K562 (cell line): Measurements from ENCODE around the gene RBPJL. TPM values are rescaled to one million over a fixed set of nuclear protein-coding genes. Genes with fewer than 3 reads are reported as not detected.

Experiments
- DPF2 ChIP-seq: fragments of 450-650 bp; IDR thresholded peaks from 2 replicates; pipeline ENCODE4 v1.6.1; 2016
- E2F8 ChIP-seq: fragments of 450-650 bp; IDR thresholded peaks from 2 replicates; pipeline ENCODE4 v1.7.1; 2018; ENCODE audit warnings: mild to moderate bottlenecking, low read depth; ENCODE audit not compliant: partially characterized antibody
- ESRRB ChIP-seq: fragments of 250-450 bp; sonication (Bioruptor Pico); IDR thresholded peaks from 2 replicates; pipeline ENCODE4 v1.5.0; 2020; ENCODE audit warnings: mild to moderate bottlenecking, moderate library complexity, borderline replicate concordance
- MLX ChIP-seq, 2 experiments: fragments of 450-650 bp in 1 of 2; sonication (generic) in 1 of 2; formaldehyde crosslinking; conservative IDR thresholded peaks; 2 replicates each; pipeline versions ENCODE4 v1.4.0 to v1.8.1; 2020 to 2022; ENCODE audit warnings: mild to moderate bottlenecking in 1 of 2, missing genetic modification reagents in 1 of 2
- NELFE ChIP-seq: IDR thresholded peaks from 2 replicates; pipeline ENCODE4 v1.6.1; 2011; ENCODE audit warnings: mild to moderate bottlenecking; ENCODE audit not compliant: insufficient read depth, insufficient read length
- OTX1 ChIP-seq: fragments of 450-650 bp; formaldehyde crosslinking; IDR thresholded peaks from 2 replicates; pipeline ENCODE4 v1.4.0; 2022; ENCODE audit warnings: mild to moderate bottlenecking
- POLR2AphosphoS5 ChIP-seq: IDR thresholded peaks from 2 replicates; pipeline ENCODE4 v1.6.1; 2011; ENCODE audit warnings: mild to moderate bottlenecking, low read depth, low read length, moderate library complexity; ENCODE audit not compliant: control insufficient read depth, insufficient read depth
- POLR2G ChIP-seq: fragments of 200-400 bp; formaldehyde crosslinking; IDR thresholded peaks from 2 replicates; pipeline ENCODE4 v1.6.1; 2017; ENCODE audit warnings: low read depth, mild to moderate bottlenecking, antibody characterized with exemption, low read length, moderate library complexity
- RBFOX2 ChIP-seq: fragments of 200-400 bp; formaldehyde crosslinking; IDR thresholded peaks from 2 replicates; pipeline ENCODE4 v1.6.1; 2017; ENCODE audit warnings: low read depth, mild to moderate bottlenecking, low read length, moderate library complexity
- STAT6 ChIP-seq: sonication (generic); formaldehyde crosslinking; IDR thresholded peaks from 2 replicates; pipeline ENCODE4 v1.8.1; 2023; ENCODE audit warnings: mild to moderate bottlenecking, missing genetic modification reagents
- ZKSCAN3 ChIP-seq: fragments of 250-450 bp; sonication (Bioruptor Pico); IDR thresholded peaks from 2 replicates; pipeline ENCODE4 v1.4.0; 2020
- ZNF444 ChIP-seq: fragments of 250-450 bp; sonication (Bioruptor Pico); IDR thresholded peaks from 2 replicates; pipeline ENCODE4 v1.4.0; 2020; ENCODE audit warnings: mild to moderate bottlenecking, moderate library complexity
- ZNF592 ChIP-seq: fragments of 450-650 bp; IDR thresholded peaks from 2 replicates; pipeline ENCODE4 v1.6.1; 2017; ENCODE audit warnings: antibody characterized with exemption, mild to moderate bottlenecking
- ZNF740 ChIP-seq, 3 experiments: fragments of 200-800 bp in 1 of 3; sonication (Bioruptor generic) in 1 of 3; sonication (generic) in 1 of 3; formaldehyde crosslinking in 1 of 3; IDR thresholded peaks; 2 replicates each; pipeline versions ENCODE4 v1.6.1 to v1.8.0; 2016 to 2022; ENCODE audit warnings: mild to moderate bottlenecking in 2 of 3, missing compliant biosample characterization in 2 of 3, missing genetic modification characterization in 2 of 3, missing genetic modification reagents in 1 of 3
- polyA plus RNA-seq, 8 experiments: library from polyadenylated mRNA; depleted of rRNA in 4 of 8; stranded (reverse) in 5 of 8; unstranded in 3 of 8; fragments of >200 nt; fragmentation: Nextera tagmentation in 2 of 8; fragmentation: Illumina TruSeq in 1 of 8; extraction: Ambion mirVana in 2 of 8; extraction: Trizol in 1 of 8; gene quantifications; 2 replicates each; pipeline versions ENCODE4 v1.2.1 to v1.2.3, GENCODE V29; 2011 to 2014; ENCODE audit warnings: inconsistent platforms in 1 of 8, missing spikeins in 1 of 8
- total RNA-seq, 7 experiments: library from RNA; depleted of rRNA in 6 of 7; stranded (reverse); fragments of >200 nt in 6 of 7; fragmentation: Illumina TruSeq in 2 of 7; extraction: Trizol in 2 of 7; gene quantifications; 2 replicates each; pipeline versions ENCODE4 v1.2.1 to v1.2.3, GENCODE V29; 2011 to 2021; ENCODE audit warnings: low replicate concordance in 1 of 7

The RBPJL gene
- total and polyA plus RNA-seq, 9 of the 15 experiments (the other 6 are each of a cell fraction or from before 2014, with no cell fraction given) = not detected

GRCh38 chr20:45347936-45348778 lies 41.5 kb downstream of the RBPJL start, which contains the start of gene SDC4 (continued):
- TF ChIP-seq STAT6 (CRISPR knock-in tag) (no peak), E2F8 (peak; percentile 29), DPF2 (0 out of 2 replicates have a peak, but pooled peaks have one; percentile 40), ZKSCAN3 (CRISPR knock-in tag) (no peak), POLR2G (peak; percentile 96), POLR2AphosphoS5 (peak; percentile 93), RBFOX2 (peak; percentile 92), ZNF740 (CRISPR knock-in tag; IDR thresholded peaks at IDR 0.05) (peak; percentile 96), ZNF740 (tag; IDR thresholded peaks at IDR 0.05) (peak in 1 of 2 experiments; percentile 75; a peak in 2 of 4 replicates), OTX1 (CRISPR knock-in tag) (no peak), ZNF444 (CRISPR knock-in tag) (no peak), MLX (CRISPR knock-in tag; conservative IDR thresholded peaks at IDR 0.05) (0 out of 4 replicates have a peak, but pooled peaks of 1 of the 2 experiments have one; percentile 53), ZNF592 (no peak), ESRRB (CRISPR knock-in tag) (no peak), NELFE (peak; percentile 73)
